Neutrophil (primary cell): ENCODE data around the gene ATG7.
A peak's percentile ranks its signal among the peaks of the same experiment; 100 is the strongest.
"Not testable (repeated sequence)": the region's sequence is repeated elsewhere in the genome, so short reads cannot be mapped to it uniquely, and the experiment has no call there.

Experiments
- H3K27ac ChIP-seq: fragments of 200-600 bp; sonication (generic); 2 replicates; pipeline ENCODE4 v1.5.1; 2016; ENCODE audit warnings: mild to moderate bottlenecking, moderate library complexity
- H3K27me3 ChIP-seq: fragments of 200-600 bp; sonication (generic); 2 replicates; pipeline ENCODE4 v1.6.0; 2016; ENCODE audit warnings: mild to moderate bottlenecking
- H3K36me3 ChIP-seq: fragments of 200-600 bp; sonication (generic); 2 replicates; pipeline ENCODE4 v1.5.1; 2017
- H3K4me1 ChIP-seq, 2 experiments: fragments of 200-600 bp in 1 of 2; sonication (generic) in 1 of 2; 1 replicate in 1 of 2; 2 replicates in 1 of 2; pipeline versions ENCODE4 v1.5.1 to v1.6.1; 2013 to 2016; ENCODE audit warnings: low read depth in 1 of 2, low read length in 1 of 2, mild to moderate bottlenecking in 1 of 2, moderate library complexity in 1 of 2; ENCODE audit not compliant: control insufficient read depth in 1 of 2, insufficient read depth in 1 of 2
- H3K4me3 ChIP-seq, 2 experiments: fragments of 200-600 bp in 1 of 2; sonication (generic) in 1 of 2; 1 replicate in 1 of 2; 2 replicates in 1 of 2; pipeline ENCODE4 v1.5.1; 2013 to 2016; ENCODE audit warnings: low read depth in 1 of 2, low read length in 1 of 2, mild to moderate bottlenecking in 1 of 2, moderate library complexity in 1 of 2
- H3K9me3 ChIP-seq: fragments of 200-600 bp; sonication (generic); 2 replicates; pipeline ENCODE4 v1.5.1; 2016
- CTCF ChIP-seq: fragments of 200-600 bp; sonication (generic); IDR thresholded peaks from 2 replicates; pipeline ENCODE4 v1.5.1; 2016; ENCODE audit warnings: antibody characterized with exemption

ATG7 gene

GRCh38 chr3:11591391-11592282 is 319.4 kb downstream of the ATG7 start:
- H3K9me3 ChIP-seq, result no peaks in the 10 kb centered on the region
- H3K27me3 ChIP-seq, result no peaks in the 10 kb centered on the region
- no peaks in the 10 kb centered on the region for H3K36me3 ChIP-seq
- H3K4me1 ChIP-seq, result peaks cover 4 to 12% of the 10 kb centered on the region in 2 experiments
- no peak overlapping the region for H3K4me3 ChIP-seq
- TF ChIP-seq CTCF, result no peak
- peak overlapping the region; percentile 32 for H3K27ac ChIP-seq

- H3K27ac ChIP-seq, result no peak overlapping the region
Measured at GRCh38 chr3:11592445-11593298, 320.5 kb downstream of the ATG7 start.

GRCh38 chr3:11593318-11594034 is 321.3 kb downstream of the ATG7 start:
- Histone ChIP-seq H3K27me3 (no peaks in the 10 kb centered on the region), H3K4me1 (peaks cover 4 to 12% of the 10 kb centered on the region in 2 experiments), H3K27ac (no peak overlapping the region)

More at GRCh38 chr3:11592445-11593298, 320.5 kb downstream of the ATG7 start:
- H3K36me3 ChIP-seq, result no peaks in the 10 kb centered on the region
- H3K4me3 ChIP-seq, result no peak overlapping the region
- no peak for TF ChIP-seq CTCF
- H3K27me3 ChIP-seq, result no peaks in the 10 kb centered on the region
- H3K4me1 ChIP-seq, result peaks cover 4 to 12% of the 10 kb centered on the region in 2 experiments
- no peaks in the 10 kb centered on the region for H3K9me3 ChIP-seq

GRCh38 chr3:11595024-11595423 is 322.8 kb downstream of the ATG7 start:
- not testable (repeated sequence) for H3K27me3 ChIP-seq, H3K4me3 ChIP-seq, H3K27ac ChIP-seq, H3K9me3 ChIP-seq, H3K4me1 ChIP-seq, H3K36me3 ChIP-seq

More at GRCh38 chr3:11593318-11594034, 321.3 kb downstream of the ATG7 start:
- H3K36me3 ChIP-seq, result no peaks in the 10 kb centered on the region
- no peaks in the 10 kb centered on the region for H3K9me3 ChIP-seq
- no peak for TF ChIP-seq CTCF
- H3K4me3 ChIP-seq, result no peak overlapping the region

GRCh38 chr3:11596387-11596786 is 324.2 kb downstream of the ATG7 start:
- Histone ChIP-seq H3K27ac (no peak overlapping the region), H3K9me3 (no peaks in the 10 kb centered on the region), H3K27me3 (no peaks in the 10 kb centered on the region), H3K4me1 (peaks cover 2 to 4% of the 10 kb centered on the region in 2 experiments), H3K4me3 (no peak overlapping the region), H3K36me3 (peaks cover 10% of the 10 kb centered on the region)
- no peak for TF ChIP-seq CTCF
